HepG2 (cell line): Measurements from ENCODE around the gene SLCO2B1. TPM values are rescaled to one million over a fixed set of nuclear protein-coding genes. Genes with fewer than 3 reads are reported as not detected.

Source experiments
- ATF1 ChIP-seq: IDR thresholded peaks from 2 replicates; pipeline ENCODE4 v1.6.1; 2016; ENCODE audit warnings: mild to moderate bottlenecking, control low read depth
- CEBPB ChIP-seq: IDR thresholded peaks from 2 replicates; pipeline ENCODE4 v1.6.1; 2011; ENCODE audit warnings: low read depth, low read length, improper control_type of control experiment, borderline replicate concordance
- EP300 ChIP-seq, 3 experiments: sonication (generic) in 1 of 3; formaldehyde crosslinking in 1 of 3; IDR thresholded peaks; 2 replicates each; pipeline versions ENCODE4 v1.5.1 to v1.6.1; 2011 to 2020; ENCODE audit warnings: low read depth in 2 of 3, low read length in 2 of 3, borderline replicate concordance in 1 of 3, improper control_type of control experiment in 1 of 3, mild to moderate bottlenecking in 1 of 3, missing genetic modification reagents in 1 of 3, moderate library complexity in 1 of 3
- HNRNPK ChIP-seq: fragments of 200-400 bp; formaldehyde crosslinking; IDR thresholded peaks from 2 replicates; pipeline ENCODE4 v1.6.1; 2018; ENCODE audit warnings: low read length, low read depth, moderate library complexity, mild to moderate bottlenecking; ENCODE audit not compliant: poor library complexity, severe bottlenecking
- JUN ChIP-seq: sonication (generic); formaldehyde crosslinking; IDR thresholded peaks from 2 replicates; pipeline ENCODE4 v1.4.0; 2020; ENCODE audit warnings: mild to moderate bottlenecking, missing genetic modification reagents
- MXI1 ChIP-seq: IDR thresholded peaks from 3 replicates; pipeline ENCODE4 v1.6.1; 2012; ENCODE audit warnings: low read depth, low read length, inconsistent platforms, borderline replicate concordance
- NR2F2 ChIP-seq: IDR thresholded peaks from 2 replicates; pipeline ENCODE4 v1.6.1; 2012; ENCODE audit warnings: low read depth, inconsistent platforms, borderline replicate concordance
- PAWR ChIP-seq: sonication (generic); formaldehyde crosslinking; IDR thresholded peaks from 2 replicates; pipeline ENCODE4 v1.4.0; 2020; ENCODE audit warnings: missing genetic modification reagents, mild to moderate bottlenecking, borderline replicate concordance
- RXRA ChIP-seq: sonication (generic); formaldehyde crosslinking; IDR thresholded peaks from 2 replicates; pipeline ENCODE4 v1.5.1; 2020; ENCODE audit warnings: missing genetic modification reagents
- SIN3B ChIP-seq: fragments of 150-350 bp; IDR thresholded peaks from 2 replicates; pipeline ENCODE4 v1.6.1; 2014; ENCODE audit warnings: low read length
- TCF7 ChIP-seq: sonication (generic); IDR thresholded peaks from 2 replicates; pipeline ENCODE4 v1.6.1; 2016; ENCODE audit warnings: antibody characterized with exemption, low read depth
- ZC3H13 ChIP-seq: sonication (generic); formaldehyde crosslinking; IDR thresholded peaks from 2 replicates; pipeline ENCODE4 v1.8.1; 2023; ENCODE audit warnings: mild to moderate bottlenecking, missing genetic modification reagents, moderate library complexity
- ZNF329 ChIP-seq: sonication (generic); formaldehyde crosslinking; IDR thresholded peaks from 2 replicates; pipeline ENCODE4 v1.9.0; 2021; ENCODE audit warnings: low read depth, mild to moderate bottlenecking, missing genetic modification reagents
- ZNF513 ChIP-seq: sonication (generic); formaldehyde crosslinking; conservative IDR thresholded peaks from 2 replicates; pipeline ENCODE4 v1.5.0; 2020; ENCODE audit warnings: missing genetic modification reagents
- ZNF883 ChIP-seq: sonication (generic); formaldehyde crosslinking; IDR thresholded peaks from 2 replicates; pipeline ENCODE4 v1.5.1; 2020; ENCODE audit warnings: mild to moderate bottlenecking, missing genetic modification reagents; ENCODE audit errors: not compliant biosample characterization
- polyA plus RNA-seq, 8 experiments: library from polyadenylated mRNA; depleted of rRNA in 3 of 8; stranded (reverse) in 7 of 8; unstranded in 1 of 8; fragments of >200 nt; fragmentation: Illumina TruSeq in 4 of 8; extraction: Trizol in 4 of 8; gene quantifications; 2 replicates each; pipeline versions ENCODE4 v1.2.1 to v1.2.3, GENCODE V29; 2011 to 2016; ENCODE audit warnings: low read depth in 4 of 8, missing spikeins in 1 of 8, mixed read lengths in 1 of 8; ENCODE audit not compliant: insufficient read depth in 1 of 8
- total RNA-seq, 5 experiments: library from RNA; depleted of rRNA; stranded (reverse); fragments of >200 nt; fragmentation: Illumina TruSeq; extraction: Trizol; gene quantifications; 2 replicates each; pipeline ENCODE4 v1.2.3, GENCODE V29; 2016; ENCODE audit warnings: low read depth in 1 of 5
- TF ChIP-seq, protein P1 (sequence below), 2 experiments: sonication (generic) in 1 of 2; formaldehyde crosslinking in 1 of 2; IDR thresholded peaks; 2 replicates each; pipeline versions ENCODE4 v1.4.0 to v1.6.1; 2016 to 2020; ENCODE audit warnings: borderline replicate concordance in 1 of 2, low read depth in 1 of 2, mild to moderate bottlenecking in 1 of 2, missing genetic modification reagents in 1 of 2
- TF ChIP-seq, protein P2 (sequence below): sonication (generic); formaldehyde crosslinking; IDR thresholded peaks from 2 replicates; pipeline ENCODE4 v1.4.0; 2020; ENCODE audit warnings: missing genetic modification reagents
- TF ChIP-seq, protein P3 (sequence below): sonication (generic); formaldehyde crosslinking; IDR thresholded peaks from 2 replicates; pipeline ENCODE4 v1.8.1; 2023; ENCODE audit warnings: missing genetic modification reagents, mild to moderate bottlenecking, borderline replicate concordance
- TF ChIP-seq, protein P4 (sequence below): IDR thresholded peaks from 2 replicates; pipeline ENCODE4 v1.6.1; 2016; ENCODE audit warnings: missing compliant biosample characterization, missing genetic modification reagents, borderline replicate concordance

The SLCO2B1 gene
- total and polyA plus RNA-seq, 2 of the 13 experiments (the other 11 are each of a cell fraction or from before 2014, with no cell fraction given) = 15.3 to 19.8 TPM

DNA sequence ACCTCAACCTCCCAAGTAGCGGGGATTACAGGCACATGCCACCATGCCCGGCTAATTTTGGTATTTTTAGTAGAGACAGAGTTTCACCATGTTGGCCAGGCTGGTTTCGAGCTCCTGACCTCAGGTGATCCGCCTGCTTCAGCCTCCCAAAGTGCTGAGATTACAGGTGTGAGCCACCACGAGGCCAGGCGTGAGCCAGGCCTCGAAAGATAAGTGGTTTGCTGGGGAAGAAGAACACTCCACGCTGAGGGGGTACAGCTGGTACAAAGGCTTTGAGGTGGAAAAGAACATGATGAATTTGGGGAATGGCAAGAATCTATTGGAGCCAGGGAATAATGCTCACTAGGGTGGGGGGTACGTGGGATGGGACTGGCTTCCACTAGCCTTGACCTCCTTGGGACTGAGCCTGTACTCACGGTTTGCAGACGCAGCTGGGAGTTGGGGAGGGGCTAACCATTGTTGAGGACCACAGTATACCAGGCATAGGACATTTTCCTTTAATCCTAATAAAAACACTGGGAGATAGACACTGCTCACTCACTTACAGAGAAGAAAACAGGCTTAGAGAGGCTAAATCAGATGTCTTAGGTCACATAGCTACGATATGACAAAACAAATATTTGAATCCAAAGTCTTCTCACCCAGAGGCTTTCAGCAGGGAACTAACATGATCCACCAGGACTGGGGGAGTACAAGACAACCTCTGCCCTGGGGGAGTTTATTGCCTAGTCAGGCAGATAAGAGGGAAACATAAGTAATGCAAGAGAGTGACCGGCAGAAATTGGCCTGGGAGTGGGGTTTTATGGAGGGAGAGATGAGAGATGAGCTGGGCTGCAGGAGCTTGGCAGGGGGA is 4.9 kb downstream of the SLCO2B1 start (continued):
- TF ChIP-seq ZNF329 (no peak), MXI1 (peak; percentile 43; the same call in 1 of the 3 replicates), ATF1 (peak; percentile 67; the same call in 1 of the 2 replicates), HNRNPK (no peak), CEBPB (peak; percentile 30; the same call in 1 of the 2 replicates), ZNF883 (CRISPR knock-in tag) (no peak), RXRA (CRISPR knock-in tag) (peak; percentile 64; the same call in 1 of the 2 replicates), NR2F2 (peak; percentile 93), PAWR (CRISPR knock-in tag) (no peak), ZNF513 (CRISPR knock-in tag) (no peak), TCF7 (peak; percentile 16; the same call in 1 of the 2 replicates), SIN3B (no peak), JUN (CRISPR knock-in tag) (peak; percentile 93), ZC3H13 (CRISPR knock-in tag) (no peak), EP300 (IDR thresholded peaks at IDR 0.05; ENCODE audit: low read depth in 2 of 2, low read length in 2 of 2) (peak in 1 of 2 experiments; percentile 95; a peak in 3 of 4 replicates), EP300 (CRISPR knock-in tag; IDR thresholded peaks at IDR 0.05; ENCODE audit: borderline replicate concordance) (peak; percentile 79; the same call in 1 of the 2 replicates)
- TF ChIP-seq, protein P1, sequence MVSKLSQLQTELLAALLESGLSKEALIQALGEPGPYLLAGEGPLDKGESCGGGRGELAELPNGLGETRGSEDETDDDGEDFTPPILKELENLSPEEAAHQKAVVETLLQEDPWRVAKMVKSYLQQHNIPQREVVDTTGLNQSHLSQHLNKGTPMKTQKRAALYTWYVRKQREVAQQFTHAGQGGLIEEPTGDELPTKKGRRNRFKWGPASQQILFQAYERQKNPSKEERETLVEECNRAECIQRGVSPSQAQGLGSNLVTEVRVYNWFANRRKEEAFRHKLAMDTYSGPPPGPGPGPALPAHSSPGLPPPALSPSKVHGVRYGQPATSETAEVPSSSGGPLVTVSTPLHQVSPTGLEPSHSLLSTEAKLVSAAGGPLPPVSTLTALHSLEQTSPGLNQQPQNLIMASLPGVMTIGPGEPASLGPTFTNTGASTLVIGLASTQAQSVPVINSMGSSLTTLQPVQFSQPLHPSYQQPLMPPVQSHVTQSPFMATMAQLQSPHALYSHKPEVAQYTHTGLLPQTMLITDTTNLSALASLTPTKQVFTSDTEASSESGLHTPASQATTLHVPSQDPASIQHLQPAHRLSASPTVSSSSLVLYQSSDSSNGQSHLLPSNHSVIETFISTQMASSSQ (IDR thresholded peaks at IDR 0.05; ENCODE audit: low read depth) = 0 out of 2 replicates have a peak, but pooled peaks have one; percentile 29
- TF ChIP-seq, protein P1 (CRISPR knock-in tag; IDR thresholded peaks at IDR 0.05; ENCODE audit: borderline replicate concordance) = peak; percentile 45; the same call in 1 of the 2 replicates
- TF ChIP-seq, protein P2, sequence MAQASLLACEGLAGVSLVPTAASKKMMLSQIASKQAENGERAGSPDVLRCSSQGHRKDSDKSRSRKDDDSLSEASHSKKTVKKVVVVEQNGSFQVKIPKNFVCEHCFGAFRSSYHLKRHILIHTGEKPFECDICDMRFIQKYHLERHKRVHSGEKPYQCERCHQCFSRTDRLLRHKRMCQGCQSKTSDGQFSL (CRISPR knock-in tag) = peak; percentile 55; the same call in 1 of the 2 replicates
- TF ChIP-seq, protein P3, sequence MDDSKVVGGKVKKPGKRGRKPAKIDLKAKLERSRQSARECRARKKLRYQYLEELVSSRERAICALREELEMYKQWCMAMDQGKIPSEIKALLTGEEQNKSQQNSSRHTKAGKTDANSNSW = no peak
- TF ChIP-seq, protein P4, sequence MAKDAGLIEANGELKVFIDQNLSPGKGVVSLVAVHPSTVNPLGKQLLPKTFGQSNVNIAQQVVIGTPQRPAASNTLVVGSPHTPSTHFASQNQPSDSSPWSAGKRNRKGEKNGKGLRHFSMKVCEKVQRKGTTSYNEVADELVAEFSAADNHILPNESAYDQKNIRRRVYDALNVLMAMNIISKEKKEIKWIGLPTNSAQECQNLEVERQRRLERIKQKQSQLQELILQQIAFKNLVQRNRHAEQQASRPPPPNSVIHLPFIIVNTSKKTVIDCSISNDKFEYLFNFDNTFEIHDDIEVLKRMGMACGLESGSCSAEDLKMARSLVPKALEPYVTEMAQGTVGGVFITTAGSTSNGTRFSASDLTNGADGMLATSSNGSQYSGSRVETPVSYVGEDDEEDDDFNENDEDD (CRISPR knock-in tag) = no peak
